Adipocyte (in vitro differentiated cells): ENCODE results near the gene GRIN3B.

Experiments
- DNase-seq: peaks from one replicate; pipeline ENCODE4 v3.0.0-alpha.2; 2015; ENCODE audit warnings: low read depth
- H3K27me3 ChIP-seq: replicated peaks from 2 replicates; pipeline ENCODE4 v1.7.0; 2013; ENCODE audit warnings: mild to moderate bottlenecking, low read length, moderate library complexity; ENCODE audit not compliant: control insufficient read depth, insufficient read depth
- H3K36me3 ChIP-seq: 2 replicates; pipeline ENCODE4 v1.7.0; 2013; ENCODE audit warnings: low read length, mild to moderate bottlenecking, moderate library complexity; ENCODE audit not compliant: control insufficient read depth, insufficient read depth, severe bottlenecking
- H3K4me1 ChIP-seq: 2 replicates; pipeline ENCODE4 v1.7.0; 2013; ENCODE audit warnings: mild to moderate bottlenecking, low read length, moderate library complexity; ENCODE audit not compliant: control insufficient read depth, insufficient read depth
- H3K4me3 ChIP-seq: 2 replicates; pipeline ENCODE4 v1.7.0; 2013; ENCODE audit warnings: mild to moderate bottlenecking, low read length, moderate library complexity
- H3K9ac ChIP-seq: 2 replicates; pipeline ENCODE4 v1.7.0; 2013; ENCODE audit warnings: mild to moderate bottlenecking, low read length, moderate library complexity
- H3K9me3 ChIP-seq: 2 replicates; pipeline ENCODE4 v1.7.0; 2013; ENCODE audit warnings: mild to moderate bottlenecking, low read length, moderate library complexity; ENCODE audit not compliant: control insufficient read depth

Gene GRIN3B, protein sequence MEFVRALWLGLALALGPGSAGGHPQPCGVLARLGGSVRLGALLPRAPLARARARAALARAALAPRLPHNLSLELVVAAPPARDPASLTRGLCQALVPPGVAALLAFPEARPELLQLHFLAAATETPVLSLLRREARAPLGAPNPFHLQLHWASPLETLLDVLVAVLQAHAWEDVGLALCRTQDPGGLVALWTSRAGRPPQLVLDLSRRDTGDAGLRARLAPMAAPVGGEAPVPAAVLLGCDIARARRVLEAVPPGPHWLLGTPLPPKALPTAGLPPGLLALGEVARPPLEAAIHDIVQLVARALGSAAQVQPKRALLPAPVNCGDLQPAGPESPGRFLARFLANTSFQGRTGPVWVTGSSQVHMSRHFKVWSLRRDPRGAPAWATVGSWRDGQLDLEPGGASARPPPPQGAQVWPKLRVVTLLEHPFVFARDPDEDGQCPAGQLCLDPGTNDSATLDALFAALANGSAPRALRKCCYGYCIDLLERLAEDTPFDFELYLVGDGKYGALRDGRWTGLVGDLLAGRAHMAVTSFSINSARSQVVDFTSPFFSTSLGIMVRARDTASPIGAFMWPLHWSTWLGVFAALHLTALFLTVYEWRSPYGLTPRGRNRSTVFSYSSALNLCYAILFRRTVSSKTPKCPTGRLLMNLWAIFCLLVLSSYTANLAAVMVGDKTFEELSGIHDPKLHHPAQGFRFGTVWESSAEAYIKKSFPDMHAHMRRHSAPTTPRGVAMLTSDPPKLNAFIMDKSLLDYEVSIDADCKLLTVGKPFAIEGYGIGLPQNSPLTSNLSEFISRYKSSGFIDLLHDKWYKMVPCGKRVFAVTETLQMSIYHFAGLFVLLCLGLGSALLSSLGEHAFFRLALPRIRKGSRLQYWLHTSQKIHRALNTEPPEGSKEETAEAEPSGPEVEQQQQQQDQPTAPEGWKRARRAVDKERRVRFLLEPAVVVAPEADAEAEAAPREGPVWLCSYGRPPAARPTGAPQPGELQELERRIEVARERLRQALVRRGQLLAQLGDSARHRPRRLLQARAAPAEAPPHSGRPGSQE

GRCh38 chr19:1000095-1000494, at the start of gene GRIN3B:
Gene GRIN3B, plus strand, starts transcription at chr19:1000419. Its CDS starts 19 bp downstream, at chr19:1000438.
- Histone ChIP-seq H3K9me3 (no peaks in the 10 kb centered on the region), H3K4me3 (no peak within 1 kb of the TSS), H3K36me3 (no peaks in the 10 kb centered on the region), H3K4me1 (peaks cover 5% of the 10 kb centered on the region), H3K27me3 (peaks cover 18% of the 10 kb centered on the region), H3K9ac (no peak within 1 kb of the TSS)
- peak; percentile 87 for DNase-seq

GRCh38 chr19:952049-952679, 48.1 kb upstream of the GRIN3B start:
- H3K36me3 ChIP-seq = peaks cover 10% of the 10 kb centered on the region
- no peak for DNase-seq
- no peaks in the 10 kb centered on the region for H3K9me3 ChIP-seq
- no peak overlapping the region for H3K9ac ChIP-seq
- H3K27me3 ChIP-seq = no peaks in the 10 kb centered on the region
- no peak overlapping the region for H3K4me3 ChIP-seq
- peaks cover 4% of the 10 kb centered on the region for H3K4me1 ChIP-seq

GRCh38 chr19:952680-953444, 47.4 kb upstream of the GRIN3B start:
- DNase-seq = no peak
- H3K36me3 ChIP-seq = peaks cover 5% of the 10 kb centered on the region

DNA sequence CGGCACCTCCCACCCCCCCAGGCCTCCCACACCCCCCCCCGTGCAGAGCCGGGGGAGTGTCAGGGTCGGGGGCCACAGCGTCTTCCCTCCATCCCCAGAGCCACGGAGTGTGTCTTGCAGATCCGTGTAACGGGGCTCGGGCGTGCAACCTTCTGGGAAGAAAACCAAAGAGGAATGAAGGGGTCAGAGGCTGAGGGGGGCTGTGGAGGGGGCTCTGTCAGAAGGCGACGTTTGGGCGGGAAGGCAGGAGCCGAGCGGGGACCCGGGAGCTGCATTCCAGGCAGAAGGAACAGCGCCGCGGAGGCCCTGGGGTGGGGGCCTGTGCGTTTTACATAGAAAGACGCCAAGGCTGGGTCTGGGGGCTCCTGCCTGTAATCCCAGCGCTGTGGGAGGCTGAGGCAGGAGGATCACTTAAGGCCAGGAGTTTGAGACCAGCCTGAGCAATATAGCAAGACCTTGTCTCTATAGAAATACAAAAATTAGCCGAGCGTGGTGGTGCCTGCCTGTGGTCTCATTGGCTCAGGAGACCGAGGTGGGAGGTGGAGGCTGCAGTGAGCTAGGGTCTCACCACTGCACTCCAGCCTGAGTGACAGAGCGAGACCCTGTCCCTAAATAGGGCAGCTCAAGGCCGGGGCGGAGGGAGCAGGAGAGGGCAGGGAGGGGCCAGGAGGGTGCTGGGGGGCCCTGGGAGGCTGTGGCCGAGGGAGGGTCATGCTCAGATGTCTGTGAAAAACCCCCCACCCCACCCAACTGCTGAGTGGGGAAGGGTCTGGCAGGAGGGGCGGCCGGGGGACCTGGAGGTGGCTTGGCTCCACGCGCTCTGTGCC, 46.6 kb upstream of the GRIN3B start:
- no peak overlapping the region for H3K4me3 ChIP-seq
- no peaks in the 10 kb centered on the region for H3K27me3 ChIP-seq
- no peak overlapping the region for H3K9ac ChIP-seq
- H3K4me1 ChIP-seq = peaks cover 4% of the 10 kb centered on the region
- no peaks in the 10 kb centered on the region for H3K9me3 ChIP-seq
- DNase-seq = no peak
- H3K36me3 ChIP-seq = no peaks in the 10 kb centered on the region

More at GRCh38 chr19:952680-953444, 47.4 kb upstream of the GRIN3B start:
- no peaks in the 10 kb centered on the region for H3K9me3 ChIP-seq
- H3K9ac ChIP-seq = peak overlapping the region; percentile 42
- H3K4me3 ChIP-seq = no peak overlapping the region
- H3K27me3 ChIP-seq = no peaks in the 10 kb centered on the region
- peaks cover 4% of the 10 kb centered on the region for H3K4me1 ChIP-seq

DNA sequence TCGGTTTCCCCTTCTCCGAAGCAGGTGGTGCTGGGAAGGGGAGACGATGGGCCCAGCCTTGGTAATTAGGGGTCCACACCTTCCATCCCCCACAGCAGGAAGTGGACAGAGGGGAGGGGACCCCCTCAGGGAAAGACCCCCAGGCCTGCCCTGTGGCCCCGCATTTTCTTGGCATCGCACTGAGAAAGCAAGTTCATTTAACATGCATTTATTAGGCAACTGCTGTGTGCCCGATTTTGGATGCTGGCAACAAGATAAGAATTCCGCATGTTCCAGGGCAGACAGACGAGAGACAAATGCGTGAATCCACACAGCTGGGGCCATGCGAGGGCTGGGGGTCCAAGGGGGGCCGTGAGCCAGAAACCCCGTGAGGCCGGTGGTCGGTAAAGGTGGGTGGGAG, 45.9 kb upstream of the GRIN3B start:
- Histone ChIP-seq H3K4me3 (no peak overlapping the region), H3K9ac (no peak overlapping the region), H3K27me3 (no peaks in the 10 kb centered on the region), H3K9me3 (no peaks in the 10 kb centered on the region), H3K36me3 (no peaks in the 10 kb centered on the region), H3K4me1 (peaks cover 4% of the 10 kb centered on the region)
- no peak for DNase-seq

- Histone ChIP-seq H3K36me3 (peaks cover 6% of the 10 kb centered on the region), H3K9ac (no peak overlapping the region), H3K27me3 (no peaks in the 10 kb centered on the region), H3K4me1 (peaks cover 4% of the 10 kb centered on the region), H3K4me3 (no peak overlapping the region), H3K9me3 (no peaks in the 10 kb centered on the region)
- DNase-seq = no peak
Measured at GRCh38 chr19:954672-955494, 45.3 kb upstream of the GRIN3B start.

DNA sequence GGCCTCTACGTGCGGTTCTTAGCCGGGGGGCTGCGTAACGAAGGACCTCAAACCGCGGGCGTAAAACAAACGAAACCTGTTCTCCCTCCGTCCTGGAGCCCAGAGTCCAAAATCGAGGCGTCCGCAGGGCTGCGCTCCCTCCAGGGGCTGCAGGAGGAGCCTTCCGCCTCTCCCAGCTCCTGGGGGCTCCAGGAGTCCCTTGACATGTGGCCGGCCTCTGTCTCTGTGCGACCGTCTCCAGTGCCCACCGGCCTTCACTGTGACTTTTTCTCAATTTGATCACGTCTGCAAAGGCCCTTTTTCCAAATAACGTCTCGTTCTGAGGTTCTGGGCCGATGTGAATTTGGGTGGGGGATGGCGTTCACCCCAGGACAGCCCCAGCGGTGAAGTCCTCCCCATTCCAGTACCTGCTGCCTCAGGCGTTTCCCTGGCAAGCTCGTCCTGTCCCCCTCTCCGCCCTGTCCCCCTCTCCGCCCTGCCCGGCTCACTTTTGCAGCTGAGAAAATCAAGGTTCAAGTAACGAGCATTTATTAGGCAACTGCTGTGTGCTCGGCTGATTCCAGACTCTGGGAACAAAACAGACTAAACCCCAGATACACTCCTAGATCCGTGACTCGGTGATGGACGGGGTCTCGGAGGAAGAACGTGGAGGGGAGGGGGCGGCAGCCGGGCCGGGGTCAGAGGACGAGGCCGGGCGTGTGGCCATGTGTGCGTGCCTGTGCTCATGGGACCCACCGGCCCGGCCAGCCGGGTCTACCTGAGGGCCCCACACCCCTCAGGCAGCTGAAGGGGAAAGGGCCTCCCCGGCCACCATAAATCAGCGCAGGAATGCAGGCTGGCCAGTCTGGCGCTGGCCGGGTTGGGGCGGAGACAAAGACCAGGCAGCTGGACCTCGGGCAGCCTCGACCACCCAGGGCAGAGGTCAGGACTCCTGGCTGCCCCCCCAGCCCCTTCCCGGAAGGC, 44.1 kb upstream of the GRIN3B start:
- peaks cover 4% of the 10 kb centered on the region for H3K4me1 ChIP-seq
- no peak overlapping the region for H3K9ac ChIP-seq
- no peak overlapping the region for H3K4me3 ChIP-seq
- H3K9me3 ChIP-seq = no peaks in the 10 kb centered on the region
- no peak for DNase-seq
- peaks cover 16% of the 10 kb centered on the region for H3K36me3 ChIP-seq
- no peaks in the 10 kb centered on the region for H3K27me3 ChIP-seq

GRCh38 chr19:956766-957440, 43.3 kb upstream of the GRIN3B start:
- Histone ChIP-seq H3K4me1 (peaks cover 4% of the 10 kb centered on the region), H3K36me3 (peaks cover 21% of the 10 kb centered on the region), H3K4me3 (no peak overlapping the region), H3K9me3 (no peaks in the 10 kb centered on the region), H3K27me3 (no peaks in the 10 kb centered on the region), H3K9ac (no peak overlapping the region)
- DNase-seq = peak; percentile 63
